Measurements from ENCODE around the gene ZBTB45.

DNA sequence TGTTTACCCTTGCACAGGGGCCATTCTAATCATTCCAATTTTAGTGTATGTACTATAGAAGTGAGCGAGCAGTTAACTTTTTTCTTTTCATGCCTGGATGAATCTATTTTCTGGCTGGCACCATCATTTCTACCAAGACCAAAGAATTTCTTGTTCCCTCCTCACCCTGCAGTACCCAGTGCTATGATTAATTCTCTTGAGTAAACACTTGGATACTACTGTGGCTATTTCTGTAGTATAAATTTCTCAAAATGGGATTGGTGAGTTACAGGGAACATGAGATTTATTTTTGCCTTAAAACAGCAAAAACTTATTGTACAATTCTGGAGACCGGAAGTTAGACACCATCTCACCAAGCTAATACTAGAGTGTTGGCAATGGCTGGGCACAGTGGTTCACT lies 35.8 kb downstream of the ZBTB45 start:
- TF ChIP-seq, protein P1, sequence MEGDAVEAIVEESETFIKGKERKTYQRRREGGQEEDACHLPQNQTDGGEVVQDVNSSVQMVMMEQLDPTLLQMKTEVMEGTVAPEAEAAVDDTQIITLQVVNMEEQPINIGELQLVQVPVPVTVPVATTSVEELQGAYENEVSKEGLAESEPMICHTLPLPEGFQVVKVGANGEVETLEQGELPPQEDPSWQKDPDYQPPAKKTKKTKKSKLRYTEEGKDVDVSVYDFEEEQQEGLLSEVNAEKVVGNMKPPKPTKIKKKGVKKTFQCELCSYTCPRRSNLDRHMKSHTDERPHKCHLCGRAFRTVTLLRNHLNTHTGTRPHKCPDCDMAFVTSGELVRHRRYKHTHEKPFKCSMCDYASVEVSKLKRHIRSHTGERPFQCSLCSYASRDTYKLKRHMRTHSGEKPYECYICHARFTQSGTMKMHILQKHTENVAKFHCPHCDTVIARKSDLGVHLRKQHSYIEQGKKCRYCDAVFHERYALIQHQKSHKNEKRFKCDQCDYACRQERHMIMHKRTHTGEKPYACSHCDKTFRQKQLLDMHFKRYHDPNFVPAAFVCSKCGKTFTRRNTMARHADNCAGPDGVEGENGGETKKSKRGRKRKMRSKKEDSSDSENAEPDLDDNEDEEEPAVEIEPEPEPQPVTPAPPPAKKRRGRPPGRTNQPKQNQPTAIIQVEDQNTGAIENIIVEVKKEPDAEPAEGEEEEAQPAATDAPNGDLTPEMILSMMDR (IDR thresholded peaks at IDR 0.05), result no peak
- TF ChIP-seq ETV6 (CRISPR knock-in tag; IDR thresholded peaks at IDR 0.05) (no peak), GABPB1 (CRISPR knock-in tag; IDR thresholded peaks at IDR 0.05) (no peak)
- TF ChIP-seq, protein P2, sequence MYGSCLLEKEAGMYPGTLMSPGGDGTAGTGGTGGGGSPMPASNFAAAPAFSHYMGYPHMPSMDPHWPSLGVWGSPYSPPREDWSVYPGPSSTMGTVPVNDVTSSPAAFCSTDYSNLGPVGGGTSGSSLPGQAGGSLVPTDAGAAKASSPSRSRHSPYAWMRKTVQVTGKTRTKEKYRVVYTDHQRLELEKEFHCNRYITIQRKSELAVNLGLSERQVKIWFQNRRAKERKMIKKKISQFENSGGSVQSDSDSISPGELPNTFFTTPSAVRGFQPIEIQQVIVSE (CRISPR knock-in tag; IDR thresholded peaks at IDR 0.05; ENCODE audit: borderline replicate concordance), result no peak

Measured in WTC11 (cell line).